Astrocyte of the spinal cord (primary cell): ENCODE measurements around the gene CCDC57.

ENCODE experiments used
- DNase-seq: peaks from one replicate; pipeline ENCODE4 v3.0.0; 2011; ENCODE audit warnings: low read depth, low spot score
- H3K4me3 ChIP-seq: 2 replicates; pipeline ENCODE4 v1.5.1; 2011; ENCODE audit warnings: low read depth, mild to moderate bottlenecking, low read length, moderate library complexity
- CTCF ChIP-seq: IDR thresholded peaks from 2 replicates; pipeline ENCODE4 v1.5.1; 2012; ENCODE audit warnings: low read depth, mild to moderate bottlenecking, low read length, inconsistent platforms
- in situ Hi-C: cut with HindIII; loops from 2 replicates; pipeline ENCODE4 v1.10.0; 2017; ENCODE audit warnings: low sequenced_read_pairs

The CCDC57 gene

GRCh38 chr17:82127315-82127595, 85.4 kb downstream of the CCDC57 start:
- in situ Hi-C loops, result no loop called here
- TF ChIP-seq CTCF, result no peak
- no peak overlapping the region for H3K4me3 ChIP-seq
- DNase-seq, result no peak

GRCh38 chr17:82126556-82127314, 85.9 kb downstream of the CCDC57 start:
- DNase-seq, result no peak
- TF ChIP-seq CTCF, result no peak
- H3K4me3 ChIP-seq, result no peak overlapping the region
- in situ Hi-C loops, result no loop called here

- DNase-seq, result no peak
- no peak for TF ChIP-seq CTCF
- H3K4me3 ChIP-seq, result no peak overlapping the region
- in situ Hi-C loops, result no loop called here
These were observed 88.5 kb downstream of the CCDC57 start for GRCh38 chr17:82124101-82124500.

- TF ChIP-seq CTCF, result no peak
- in situ Hi-C loops, result no loop called here
- no peak for DNase-seq
- H3K4me3 ChIP-seq, result no peak overlapping the region
These were observed 90.7 kb downstream of the CCDC57 start for GRCh38 chr17:82121660-82122629.

GRCh38 chr17:82121246-82121645, 91.4 kb downstream of the CCDC57 start:
- DNase-seq, result no peak
- no peak for TF ChIP-seq CTCF
- no peak overlapping the region for H3K4me3 ChIP-seq
- in situ Hi-C loops, result no loop called here

GRCh38 chr17:82120148-82120547, 92.5 kb downstream of the CCDC57 start:
- no peak overlapping the region for H3K4me3 ChIP-seq
- no peak for TF ChIP-seq CTCF
- DNase-seq, result peak; percentile 37
- in situ Hi-C loops, result no loop called here
